ENCODE results near the gene PRKCQ.

DNA sequence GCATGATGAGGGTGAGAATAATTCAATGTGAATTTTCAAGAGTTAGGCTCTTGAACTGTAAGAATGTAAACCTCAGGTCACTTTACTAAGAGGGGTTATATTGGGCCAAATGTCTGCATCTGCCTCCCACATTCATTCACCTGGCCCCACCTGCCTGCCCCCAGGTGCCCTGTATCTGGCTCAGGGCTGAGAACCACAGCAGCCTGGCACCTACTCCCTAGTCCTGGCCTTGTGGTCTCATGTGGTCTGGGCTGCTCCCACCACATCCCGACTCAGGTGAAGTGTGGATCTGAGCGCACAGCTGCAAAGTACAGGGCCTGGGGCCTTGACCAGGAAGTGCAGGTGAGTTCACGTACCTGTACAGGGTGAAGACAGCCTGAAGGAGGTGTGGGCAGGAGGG is 195.2 kb downstream of the PRKCQ start:
- TF ChIP-seq CTCF (IDR thresholded peaks at IDR 0.05; ENCODE audit: insufficient read depth, low read length, poor library complexity, severe bottlenecking) = no peak
- no peak for TF ChIP-seq EZH2phosphoT487 (conservative IDR thresholded peaks at IDR 0.05; ENCODE audit: low read length)
